Measurements from ENCODE around the gene GPR62. TPM values are rescaled to one million over a fixed set of nuclear protein-coding genes. Genes with fewer than 3 reads are reported as not detected.

Gene GPR62
- not detected in 2 replicates for total RNA-seq (2014; rRNA removed; shearing (Covaris generic))
- 0.09 TPM in 1 of 2 replicates, not detected in the other for polyA plus RNA-seq (2016; fragmentation: Nextera tagmentation; extraction: Ambion mirVana)

- Histone ChIP-seq H3K9ac (no peak within 1 kb of the TSS), H3K27ac (no peak within 1 kb of the TSS)
- 36 to 38% methylated on average over 11 to 23 of the region's 33 CpGs for WGBS, 2 experiments (ENCODE audit: low coverage in 1 of 2, low lambda C conversion rate in 2 of 2, missing lambda C conversion rate in 2 of 2)
These were observed at the start of gene GPR62 for GRCh38 chr3:51955175-51955892. Gene GPR62, plus strand, starts transcription at chr3:51955381. Its CDS starts 272 bp downstream, at chr3:51955653.

GRCh38 chr3:51908026-51908425, 47.2 kb upstream of the GPR62 start:
- Histone ChIP-seq H2AFZ (no peak overlapping the region), H3F3A (ENCODE audit: insufficient read depth) (no peaks in the 10 kb centered on the region), H3K9me3 (ENCODE audit: low read depth) (no peaks in the 10 kb centered on the region), H3K9me2 (ENCODE audit: insufficient read depth) (no peaks in the 10 kb centered on the region), H3K4me2 (ENCODE audit: unreplicated experiment) (no peak overlapping the region), H3K27ac (no peak overlapping the region), H3K36me3 (ENCODE audit: low read depth) (no peaks in the 10 kb centered on the region), H3K9ac (no peak overlapping the region), H3K4me3 (no peak overlapping the region), H4K20me1 (ENCODE audit: insufficient read depth) (no peaks in the 10 kb centered on the region), H3K79me2 (ENCODE audit: insufficient read depth) (no peaks in the 10 kb centered on the region), H3K4me1 (ENCODE audit: insufficient read depth) (no peaks in the 10 kb centered on the region), H3K27me3 (replicated peaks; ENCODE audit: insufficient read depth) (no peaks in the 10 kb centered on the region)
- TF ChIP-seq EZH2 (IDR thresholded peaks at IDR 0.05; ENCODE audit: insufficient read depth, poor library complexity, severe bottlenecking) (no peak), EZH2phosphoT487 (IDR thresholded peaks at IDR 0.05; ENCODE audit: insufficient read depth, low read depth) (no peak)
- no peak for DNase-seq
- 34 to 41% methylated on average over 4 of the region's 4 CpGs for WGBS, 2 experiments (ENCODE audit: low coverage in 1 of 2, low lambda C conversion rate in 2 of 2, missing lambda C conversion rate in 2 of 2)
- in situ Hi-C loops (cut with MboI): no loop called here

More at GRCh38 chr3:51955175-51955892, at the start of gene GPR62:
- Histone ChIP-seq H3K36me3 (ENCODE audit: low read depth) (no peaks in the 10 kb centered on the region), H3K9me2 (ENCODE audit: insufficient read depth) (no peaks in the 10 kb centered on the region), H3K4me1 (ENCODE audit: insufficient read depth) (no peaks in the 10 kb centered on the region), H3F3A (ENCODE audit: insufficient read depth) (peaks cover 25% of the 10 kb centered on the region), H3K79me2 (ENCODE audit: insufficient read depth) (no peaks in the 10 kb centered on the region), H3K9me3 (ENCODE audit: low read depth) (no peaks in the 10 kb centered on the region), H2AFZ (peak within 1 kb of the TSS; percentile 32; the same call in 1 of the 2 replicates), H4K20me1 (ENCODE audit: insufficient read depth) (no peaks in the 10 kb centered on the region), H3K4me2 (ENCODE audit: unreplicated experiment) (peak within 1 kb of the TSS; percentile 30), H3K4me3 (peak within 1 kb of the TSS; percentile 41; the same call in 1 of the 2 replicates), H3K27me3 (replicated peaks; ENCODE audit: insufficient read depth) (no peaks in the 10 kb centered on the region)
- in situ Hi-C loops (cut with MboI): no loop called here
- TF ChIP-seq EZH2phosphoT487 (IDR thresholded peaks at IDR 0.05; ENCODE audit: insufficient read depth, low read depth) (no peak), EZH2 (IDR thresholded peaks at IDR 0.05; ENCODE audit: insufficient read depth, poor library complexity, severe bottlenecking) (no peak)
- no peak for DNase-seq

- no peaks in the 10 kb centered on the region for H3K4me1 ChIP-seq (ENCODE audit: insufficient read depth)
- WGBS, 2 experiments (ENCODE audit: low coverage in 1 of 2, low lambda C conversion rate in 2 of 2, missing lambda C conversion rate in 2 of 2): 5 to 6% methylated on average over 5 of the region's 5 CpGs
- no peaks in the 10 kb centered on the region for H3F3A ChIP-seq (ENCODE audit: insufficient read depth)
- no peaks in the 10 kb centered on the region for H4K20me1 ChIP-seq (ENCODE audit: insufficient read depth)
- no peaks in the 10 kb centered on the region for H3K9me3 ChIP-seq (ENCODE audit: low read depth)
- H3K4me3 ChIP-seq: no peak overlapping the region
- H3K4me2 ChIP-seq (ENCODE audit: unreplicated experiment): no peak overlapping the region
- in situ Hi-C loops (cut with MboI): no loop called here
- peak; percentile 6 for DNase-seq
- no peak overlapping the region for H3K27ac ChIP-seq
- H3K79me2 ChIP-seq (ENCODE audit: insufficient read depth): no peaks in the 10 kb centered on the region
- H3K36me3 ChIP-seq (ENCODE audit: low read depth): no peaks in the 10 kb centered on the region
- TF ChIP-seq EZH2phosphoT487 (IDR thresholded peaks at IDR 0.05; ENCODE audit: insufficient read depth, low read depth): no peak
- TF ChIP-seq EZH2 (IDR thresholded peaks at IDR 0.05; ENCODE audit: insufficient read depth, poor library complexity, severe bottlenecking): no peak
- H3K27me3 ChIP-seq (replicated peaks; ENCODE audit: insufficient read depth): peaks cover 11% of the 10 kb centered on the region; the same call in 1 of the 2 replicates
- H3K9ac ChIP-seq: no peak overlapping the region
- no peaks in the 10 kb centered on the region for H3K9me2 ChIP-seq (ENCODE audit: insufficient read depth)
- H2AFZ ChIP-seq: no peak overlapping the region
These were observed 38.8 kb upstream of the GPR62 start for GRCh38 chr3:51916418-51916817.

GRCh38 chr3:51921081-51921578, 34.1 kb upstream of the GPR62 start:
- in situ Hi-C loops (cut with MboI): no loop called here
- H3K9me2 ChIP-seq (ENCODE audit: insufficient read depth): no peaks in the 10 kb centered on the region
- no peak overlapping the region for H3K27ac ChIP-seq
- H2AFZ ChIP-seq: no peak overlapping the region
- H3K27me3 ChIP-seq (replicated peaks; ENCODE audit: insufficient read depth): peaks cover 18% of the 10 kb centered on the region; the same call in 1 of the 2 replicates
- H3K9ac ChIP-seq: no peak overlapping the region
- no peaks in the 10 kb centered on the region for H3K4me1 ChIP-seq (ENCODE audit: insufficient read depth)
- H3F3A ChIP-seq (ENCODE audit: insufficient read depth): no peaks in the 10 kb centered on the region
- no peaks in the 10 kb centered on the region for H3K36me3 ChIP-seq (ENCODE audit: low read depth)
- no peaks in the 10 kb centered on the region for H3K9me3 ChIP-seq (ENCODE audit: low read depth)
- no peak for DNase-seq
- H3K4me3 ChIP-seq: no peak overlapping the region
- WGBS, 2 experiments (ENCODE audit: low coverage in 1 of 2, low lambda C conversion rate in 2 of 2, missing lambda C conversion rate in 2 of 2): 36 to 42% methylated on average over 11 of the region's 11 CpGs
- H4K20me1 ChIP-seq (ENCODE audit: insufficient read depth): no peaks in the 10 kb centered on the region
- no peaks in the 10 kb centered on the region for H3K79me2 ChIP-seq (ENCODE audit: insufficient read depth)
- no peak for TF ChIP-seq EZH2 (IDR thresholded peaks at IDR 0.05; ENCODE audit: insufficient read depth, poor library complexity, severe bottlenecking)
- no peak for TF ChIP-seq EZH2phosphoT487 (IDR thresholded peaks at IDR 0.05; ENCODE audit: insufficient read depth, low read depth)
- H3K4me2 ChIP-seq (ENCODE audit: unreplicated experiment): no peak overlapping the region

All from GM23248 (cell line).